GM18907 (cell line): ENCODE measurements around the gene KCNJ6.

Experiments
- ATAC-seq: cut with Tn5 transposase; IDR thresholded peaks from one replicate; pipeline ENCODE4 v1.9.1; 2021; ENCODE audit warnings: mild to moderate bottlenecking, moderate library complexity; ENCODE audit not compliant: unreplicated experiment

KCNJ6 gene

DNA sequence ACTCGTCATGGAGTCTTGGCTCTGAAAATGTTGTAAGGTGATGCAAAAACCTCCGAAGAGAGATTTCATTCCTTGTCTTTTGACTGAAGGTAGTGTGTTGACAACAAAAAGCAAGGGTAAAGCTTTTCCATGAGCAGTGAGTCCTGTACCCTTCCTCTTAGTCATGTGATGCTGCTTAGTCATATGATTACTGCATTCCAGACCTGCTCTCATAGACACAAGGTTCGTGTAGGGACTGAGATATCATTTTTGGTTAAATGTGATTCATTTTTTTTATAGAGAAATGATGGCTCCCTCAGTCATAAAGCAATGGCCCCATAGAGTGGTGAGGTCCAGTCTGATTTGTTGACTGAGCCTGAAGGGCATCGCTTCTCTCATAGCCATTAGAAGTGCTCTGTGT lies 9.2 kb downstream of the KCNJ6 start:
- ATAC-seq: no peak

DNA sequence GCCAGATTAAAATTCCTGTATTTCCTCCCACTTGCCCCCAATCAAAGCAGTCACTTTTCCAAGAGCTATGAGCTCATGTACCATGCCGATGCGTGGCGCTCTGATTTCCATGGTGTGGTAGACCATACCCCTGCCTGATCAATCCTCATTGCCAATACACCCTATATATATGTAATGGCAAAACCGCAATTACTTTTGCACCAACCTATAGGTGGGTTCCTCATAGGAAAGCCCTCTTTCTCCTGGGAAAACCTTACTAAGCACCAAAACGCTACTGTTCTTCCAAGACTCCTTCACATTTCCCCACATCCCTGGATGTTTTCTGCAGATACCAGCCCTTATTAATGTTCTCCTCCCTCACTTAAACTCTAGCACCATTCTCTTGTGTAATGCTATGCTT lies 11.0 kb downstream of the KCNJ6 start:
- ATAC-seq: no peak

DNA sequence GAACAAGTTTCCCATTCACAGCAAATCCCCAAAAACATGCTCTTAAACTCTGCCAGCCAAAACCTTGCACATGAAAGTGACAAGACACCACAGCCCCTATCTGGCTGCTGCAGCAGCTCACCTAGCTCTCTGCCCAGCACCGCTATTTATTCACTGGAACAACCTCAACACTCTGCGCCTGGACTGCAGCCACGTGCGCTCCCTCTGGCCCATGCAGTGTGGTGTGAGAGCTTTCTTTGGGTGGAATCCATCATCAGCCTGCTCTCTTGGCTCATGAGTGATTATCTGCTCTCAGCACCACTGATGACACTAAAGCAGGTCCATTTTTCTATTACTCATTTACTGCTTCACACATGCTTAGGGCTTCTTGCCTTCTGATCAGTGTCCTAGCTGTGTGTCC lies 11.4 kb downstream of the KCNJ6 start:
- ATAC-seq: no peak

DNA sequence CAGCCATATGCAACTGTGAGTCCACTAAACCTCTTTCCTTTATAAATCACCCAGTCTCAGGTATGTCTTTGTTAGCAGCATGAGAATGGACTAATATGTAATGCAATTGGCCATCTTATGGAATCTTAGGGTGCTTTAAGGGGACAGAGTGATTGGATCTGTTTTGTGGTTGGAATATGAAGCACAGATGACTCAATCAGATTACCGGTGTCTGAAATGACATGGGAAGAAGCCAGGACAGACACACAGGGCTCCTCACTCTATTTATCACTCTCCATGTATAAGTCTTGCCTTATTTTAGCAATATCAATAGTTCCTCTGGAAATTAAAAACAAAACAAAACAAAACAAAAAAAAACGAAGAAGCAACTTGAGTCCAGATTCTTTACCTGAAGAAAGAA lies 12.9 kb downstream of the KCNJ6 start:
- ATAC-seq: no peak

DNA sequence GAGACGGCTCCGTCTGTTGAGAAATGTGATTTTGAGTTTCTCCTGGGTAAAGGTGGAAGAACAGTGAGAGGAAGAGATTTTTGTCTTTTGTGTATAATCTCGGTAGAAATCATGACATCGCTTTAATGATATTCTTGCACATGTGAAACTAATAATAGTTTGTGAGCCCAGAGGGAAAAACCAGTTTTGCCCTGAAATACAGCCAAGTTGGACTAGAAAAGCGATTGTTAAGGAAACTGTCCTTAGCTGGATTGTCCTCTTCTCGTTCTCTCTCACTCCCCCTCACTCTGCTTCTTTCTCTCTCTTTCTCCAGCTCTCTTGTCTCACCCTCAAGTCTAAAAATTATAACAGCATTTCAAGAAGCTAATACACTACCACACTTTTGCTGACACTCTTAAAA lies 17.1 kb downstream of the KCNJ6 start:
- ATAC-seq: no peak

DNA sequence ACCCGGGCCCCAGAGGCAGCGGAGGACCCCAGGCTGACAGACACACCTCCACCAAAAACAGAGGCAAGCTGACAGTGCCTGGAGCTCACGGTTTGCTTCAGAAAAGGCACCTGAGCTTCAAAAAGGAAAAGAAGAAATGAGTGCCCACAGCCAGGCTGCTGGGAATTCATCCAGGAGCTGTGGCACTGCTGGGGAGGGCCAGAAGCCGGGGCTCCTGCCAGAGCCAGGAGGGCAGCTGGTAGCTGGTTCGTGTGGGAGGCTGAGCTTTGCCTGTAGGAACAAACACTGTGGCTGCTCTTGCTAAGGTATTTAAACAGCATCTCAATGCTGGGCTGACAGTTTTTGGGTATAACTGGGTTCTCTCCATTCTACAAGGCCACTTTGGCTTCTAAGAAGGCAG lies 19.5 kb downstream of the KCNJ6 start:
- ATAC-seq: no peak

DNA sequence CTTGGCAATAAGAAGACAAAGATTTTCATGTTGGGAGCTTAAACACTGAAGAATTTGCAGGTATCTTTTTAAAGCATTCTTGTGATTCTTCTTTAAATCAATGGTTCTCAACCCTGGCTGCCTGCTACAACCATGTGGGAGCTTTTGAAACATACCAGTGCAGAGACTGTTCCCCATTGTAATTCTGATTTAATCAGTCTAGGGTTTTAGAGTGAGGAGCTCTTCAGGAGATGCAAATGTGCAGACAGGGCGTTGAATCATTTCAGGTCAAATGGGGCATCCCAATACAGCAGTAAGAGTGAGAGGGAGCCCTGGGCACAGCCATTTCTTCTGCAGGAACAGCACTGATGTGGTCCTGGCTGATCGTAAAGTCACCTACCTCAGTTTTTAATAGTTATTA lies 24.3 kb downstream of the KCNJ6 start:
- no peak for ATAC-seq

DNA sequence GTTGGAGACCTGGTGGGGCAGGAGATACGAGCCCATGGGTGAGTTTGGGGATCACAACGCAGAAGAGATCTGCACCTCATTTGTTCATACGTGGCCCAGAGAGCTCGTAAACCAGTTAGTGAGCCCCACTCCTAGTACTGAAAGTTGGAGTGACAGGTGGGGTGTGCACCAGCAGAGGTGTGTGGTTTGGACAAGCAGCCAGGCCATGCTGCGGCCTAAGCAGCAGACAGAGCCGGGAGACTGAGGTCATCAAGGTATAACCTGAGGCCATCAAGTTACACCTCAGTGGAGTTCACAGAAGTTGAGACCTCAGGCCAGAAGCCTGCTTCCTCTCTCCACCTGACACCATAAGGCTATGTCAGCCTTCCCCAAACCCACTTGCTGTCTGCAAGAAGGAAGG lies 27.6 kb downstream of the KCNJ6 start:
- ATAC-seq: no peak

DNA sequence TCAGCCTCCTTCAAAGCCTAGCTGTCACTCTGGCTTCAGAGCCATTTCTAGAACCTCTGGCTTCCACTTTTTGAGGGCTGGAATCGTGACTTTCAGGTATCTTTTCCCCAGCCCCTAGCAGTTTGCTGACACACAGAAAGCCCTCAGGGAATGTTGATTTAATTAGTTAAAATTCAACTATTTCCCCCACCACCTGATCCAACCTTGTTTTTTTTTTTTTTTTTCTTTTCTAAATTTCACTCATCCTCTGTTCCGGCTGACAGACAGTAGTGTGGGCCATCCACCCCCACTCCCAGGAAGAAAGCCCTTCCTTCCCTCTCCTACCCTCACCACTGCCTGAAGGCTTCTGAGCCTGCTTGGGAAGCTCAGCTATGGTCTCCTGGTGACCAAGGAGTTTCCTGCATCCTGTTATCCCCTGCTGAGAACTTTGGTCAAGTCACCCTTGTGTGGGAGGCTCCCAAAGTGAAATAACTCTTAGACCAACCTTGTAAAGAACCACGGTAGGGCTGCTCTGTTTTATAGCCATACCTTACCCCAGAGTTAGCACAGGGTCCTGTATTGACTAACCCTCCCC lies 29.4 kb downstream of the KCNJ6 start:
- no peak for ATAC-seq

DNA sequence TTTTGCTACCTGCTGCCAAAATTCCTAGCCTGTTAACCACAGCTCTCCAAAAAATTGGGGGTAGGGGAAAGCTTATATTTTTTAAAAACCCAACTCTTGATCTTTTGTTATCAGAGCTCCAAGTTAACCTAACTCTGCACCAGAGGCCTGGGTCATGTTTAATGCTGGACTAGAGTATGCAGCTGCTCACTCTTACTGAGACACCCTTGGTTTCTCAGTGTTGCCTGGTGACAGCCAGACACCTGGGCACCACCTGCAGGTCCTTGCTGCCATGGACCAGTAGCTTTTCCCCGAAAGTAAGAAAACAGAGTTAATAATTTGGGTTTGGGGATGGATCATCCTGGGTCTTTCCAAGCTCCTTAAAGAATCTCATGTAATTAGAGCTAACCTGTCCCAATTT lies 30.1 kb downstream of the KCNJ6 start:
- ATAC-seq: no peak

DNA sequence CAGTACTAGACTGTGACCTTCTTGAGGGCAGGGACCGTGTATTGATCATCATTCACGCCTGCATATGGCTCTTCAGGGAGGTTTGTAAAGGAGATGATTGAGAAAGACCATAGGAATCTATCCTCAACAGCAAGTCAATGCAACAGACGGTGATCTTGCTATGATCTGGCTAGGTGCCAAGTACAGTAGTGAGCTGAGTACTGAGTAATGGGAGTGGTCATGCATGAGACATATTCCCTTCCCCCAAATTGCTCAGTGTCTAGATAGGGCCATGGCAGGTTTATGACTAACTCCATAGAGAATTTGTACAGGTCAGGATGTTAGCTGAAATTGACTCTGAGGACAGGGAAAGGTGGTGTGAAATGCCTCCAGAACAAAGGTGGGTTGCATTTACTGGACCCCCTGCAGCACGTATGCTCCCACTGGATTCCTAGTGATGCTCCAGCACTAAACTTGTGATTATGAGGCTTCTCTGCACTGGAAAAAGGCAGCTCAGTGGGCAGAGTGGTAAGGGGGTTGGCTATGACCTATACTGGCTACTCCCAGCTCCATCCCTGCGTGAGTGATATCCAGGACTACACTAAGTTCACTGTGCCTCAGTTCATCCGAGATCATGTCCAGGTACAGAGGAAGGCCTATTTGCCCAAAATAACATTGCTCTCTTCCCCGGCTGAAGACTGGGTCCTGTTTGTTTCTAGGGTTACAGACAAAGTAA lies 37.2 kb downstream of the KCNJ6 start:
- no peak for ATAC-seq

DNA sequence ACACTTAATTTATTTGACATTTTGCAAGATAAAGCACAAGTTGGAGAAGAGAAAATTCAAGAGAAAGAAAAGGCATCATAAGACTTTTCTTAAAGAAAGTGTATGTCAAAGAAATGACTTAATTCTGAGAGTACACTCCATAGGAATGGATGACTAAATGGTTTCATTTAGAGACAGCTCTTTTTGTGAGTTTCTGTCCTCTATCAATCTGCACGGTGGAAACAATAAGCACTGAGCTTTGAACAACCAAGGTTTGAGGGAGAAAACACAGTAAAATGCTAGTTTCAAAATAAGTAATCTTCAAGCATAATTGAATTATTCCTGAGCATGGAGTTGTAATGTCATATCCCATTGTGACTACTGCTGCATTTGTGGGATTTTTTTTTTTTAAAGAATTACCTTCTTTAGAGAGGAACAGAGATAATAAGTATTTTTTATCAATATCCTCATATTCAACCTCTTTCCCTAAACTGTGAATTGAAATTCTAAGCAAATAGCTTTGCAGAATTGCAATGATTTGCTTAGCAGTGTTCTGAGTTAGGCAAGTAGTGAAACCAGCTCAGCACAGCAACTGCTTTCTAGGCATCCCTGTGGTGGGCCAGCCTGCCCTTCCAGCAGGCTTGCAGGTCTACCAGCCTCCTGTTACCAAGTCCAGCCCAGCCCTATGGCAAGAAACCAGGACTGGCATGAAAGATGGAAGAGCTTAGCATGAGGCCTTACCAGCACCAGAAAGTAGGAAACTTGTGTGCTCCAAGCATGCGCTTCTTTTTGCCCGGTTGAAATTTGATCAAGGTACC lies 38.2 kb downstream of the KCNJ6 start:
- no peak for ATAC-seq

DNA sequence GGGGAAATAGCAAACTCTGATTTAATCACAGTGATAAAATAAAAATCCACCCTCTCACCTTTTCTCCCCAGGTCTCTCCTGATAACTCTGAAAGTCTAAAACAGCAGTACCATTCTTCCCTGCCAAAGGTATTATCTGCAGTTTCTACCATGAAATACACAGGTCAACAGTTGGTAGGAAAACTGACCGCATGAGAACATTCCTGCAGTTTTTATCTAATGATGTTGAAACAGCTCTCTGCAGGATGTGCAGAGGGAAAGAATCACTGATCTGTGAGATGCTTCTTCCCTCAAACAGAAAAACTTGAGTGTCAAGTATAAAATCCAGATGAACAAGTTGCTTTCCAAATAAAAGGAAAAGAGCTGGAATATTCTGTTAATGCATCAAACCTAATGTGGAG lies 39.1 kb downstream of the KCNJ6 start:
- ATAC-seq: no peak

DNA sequence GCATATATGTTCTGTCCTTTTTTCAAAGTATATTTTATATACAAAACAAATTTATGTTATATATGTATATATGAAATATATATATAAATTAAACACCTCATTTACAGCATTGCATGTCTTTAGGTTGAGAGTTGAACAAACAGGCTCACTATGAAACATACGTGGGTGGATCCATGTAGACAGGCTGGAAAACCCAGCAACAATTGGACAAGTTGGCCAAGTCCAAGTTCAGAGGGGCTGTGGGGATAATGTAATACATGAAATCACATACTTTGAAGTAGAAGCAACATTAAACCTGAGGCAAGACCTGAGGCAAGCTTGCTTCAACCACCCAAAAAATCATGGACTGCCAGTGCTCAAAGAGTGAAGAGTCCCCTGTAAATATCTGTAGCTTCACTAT lies 39.7 kb downstream of the KCNJ6 start:
- ATAC-seq: no peak

DNA sequence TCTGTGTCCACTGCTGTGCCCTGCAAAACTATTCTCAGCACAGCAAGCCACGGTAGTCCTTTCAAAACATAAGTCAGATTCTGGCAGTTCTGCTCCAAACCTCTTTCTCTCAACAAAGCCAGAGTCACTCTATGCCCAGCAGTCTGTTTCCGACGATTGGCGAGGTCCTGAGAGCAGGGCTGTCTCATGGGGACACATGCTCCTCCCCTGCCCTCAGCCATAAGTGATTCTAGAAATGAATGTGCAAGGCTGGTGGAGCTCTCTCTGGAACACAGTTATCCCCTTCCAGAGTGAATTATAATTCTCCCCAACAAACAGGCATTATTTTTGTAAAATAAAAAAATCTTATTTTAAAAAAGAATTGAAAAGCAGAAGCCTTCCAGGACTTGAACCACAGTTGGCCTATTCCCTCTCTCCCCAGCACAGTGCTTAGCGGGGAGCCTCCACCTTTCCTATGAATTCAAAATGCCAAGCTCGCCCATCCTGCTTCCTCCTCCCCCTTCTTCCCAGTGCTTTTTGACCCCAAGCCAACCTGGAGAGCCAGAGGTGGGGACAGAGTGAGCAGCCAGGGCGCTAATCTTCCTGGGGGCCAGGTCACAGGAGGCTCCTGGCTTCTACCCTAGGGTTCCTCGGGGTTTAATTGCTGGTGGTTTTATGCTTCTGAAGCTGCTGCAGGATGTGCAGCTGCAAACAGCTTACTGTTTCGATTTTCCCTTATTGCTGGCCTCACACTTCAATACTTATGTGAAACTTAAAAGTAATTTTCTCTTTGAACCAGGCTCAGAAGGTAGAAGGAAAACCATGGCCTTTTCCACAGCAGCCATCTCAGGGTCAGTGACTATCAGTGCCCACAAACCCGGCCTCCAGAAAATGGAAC lies 41.1 kb downstream of the KCNJ6 start:
- no peak for ATAC-seq

DNA sequence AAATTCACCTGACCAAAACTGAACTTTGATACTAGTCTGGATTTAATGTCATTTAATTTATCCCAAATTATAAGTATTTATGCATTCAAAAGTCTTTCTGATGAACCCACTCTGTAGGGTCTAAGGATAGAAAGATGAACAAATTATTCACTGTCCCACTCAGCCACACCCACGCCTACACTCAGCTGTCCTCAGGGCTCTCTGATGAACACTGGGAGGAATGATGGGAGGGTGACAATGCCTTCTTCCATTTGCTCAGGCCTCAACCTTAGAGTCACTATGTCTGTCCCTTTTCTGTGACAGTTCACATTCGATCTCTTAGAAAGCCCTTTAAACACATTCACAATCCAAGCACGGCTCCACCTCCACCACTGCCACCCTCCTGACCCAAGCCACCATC lies 41.8 kb downstream of the KCNJ6 start:
- no peak for ATAC-seq

DNA sequence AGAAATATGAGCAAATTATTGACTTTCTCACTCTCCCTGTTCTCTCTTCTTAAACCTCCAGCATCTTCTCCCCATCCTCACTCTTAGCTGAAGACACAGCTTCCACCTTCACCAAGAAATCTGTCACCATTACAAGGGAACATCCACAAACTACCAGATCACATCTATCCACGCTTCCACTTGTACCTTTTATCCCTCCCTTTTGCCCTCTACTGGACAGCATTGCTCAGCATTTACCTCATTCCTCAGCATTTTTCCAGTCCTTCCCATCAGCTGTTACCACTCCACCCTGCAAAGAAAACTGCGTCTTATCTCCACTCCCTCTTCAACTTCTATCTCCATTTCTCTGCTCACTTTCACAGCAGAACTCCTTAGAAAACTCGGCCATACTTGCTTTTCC lies 42.6 kb downstream of the KCNJ6 start:
- ATAC-seq: no peak

DNA sequence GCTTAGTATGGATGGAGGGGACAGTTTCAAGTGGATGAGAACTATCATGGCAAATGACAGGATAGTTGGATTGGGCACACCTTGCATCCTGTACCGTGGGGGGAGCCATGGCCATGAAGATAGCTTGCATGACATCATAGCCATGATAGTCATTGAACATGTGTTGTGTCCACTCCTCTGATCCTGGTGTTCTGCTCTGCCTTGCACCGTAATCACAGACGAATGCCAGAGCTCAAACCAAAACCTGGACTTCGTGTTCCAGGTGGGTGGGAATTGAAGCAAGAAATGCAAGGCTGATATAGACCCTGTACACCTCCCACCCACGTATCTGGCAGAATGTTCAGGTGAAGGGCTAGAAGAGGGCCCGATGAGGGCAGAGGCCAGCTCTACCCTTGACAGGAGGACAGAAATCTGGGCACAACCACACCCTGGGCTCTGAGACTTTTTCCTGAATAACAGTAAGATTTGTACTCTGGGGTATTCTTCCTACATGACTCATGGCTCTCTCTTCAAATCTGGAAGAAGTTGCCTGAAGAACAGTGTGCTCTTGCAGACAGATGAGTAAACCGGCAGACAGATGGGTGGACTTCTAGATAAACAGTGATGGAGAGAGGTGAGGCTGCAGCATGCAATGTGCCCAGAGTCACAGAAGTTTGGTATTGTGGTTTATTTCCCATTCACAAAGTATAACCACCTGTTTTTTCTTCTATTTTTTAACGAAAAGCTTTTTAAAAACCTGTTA lies 45.0 kb downstream of the KCNJ6 start:
- ATAC-seq: no peak

DNA sequence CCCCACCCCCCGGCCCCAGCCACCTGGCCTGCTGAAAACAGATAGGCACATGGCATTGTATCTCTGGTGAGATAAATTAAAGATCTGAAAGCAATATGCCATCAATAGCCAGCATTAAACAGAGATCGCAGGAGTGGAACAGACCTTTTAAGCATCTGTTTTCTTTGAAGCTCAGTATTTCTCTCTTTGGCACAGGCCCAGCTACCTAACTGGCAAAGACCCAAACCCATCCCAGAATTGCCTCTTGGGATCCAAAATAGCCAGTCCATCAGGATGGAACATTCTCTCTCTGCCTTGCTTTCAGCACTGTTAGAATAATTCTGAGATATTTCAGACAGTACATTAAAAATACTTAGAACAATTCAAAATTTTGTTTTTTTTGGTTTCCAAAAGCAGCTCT lies 46.0 kb downstream of the KCNJ6 start:
- ATAC-seq: no peak

DNA sequence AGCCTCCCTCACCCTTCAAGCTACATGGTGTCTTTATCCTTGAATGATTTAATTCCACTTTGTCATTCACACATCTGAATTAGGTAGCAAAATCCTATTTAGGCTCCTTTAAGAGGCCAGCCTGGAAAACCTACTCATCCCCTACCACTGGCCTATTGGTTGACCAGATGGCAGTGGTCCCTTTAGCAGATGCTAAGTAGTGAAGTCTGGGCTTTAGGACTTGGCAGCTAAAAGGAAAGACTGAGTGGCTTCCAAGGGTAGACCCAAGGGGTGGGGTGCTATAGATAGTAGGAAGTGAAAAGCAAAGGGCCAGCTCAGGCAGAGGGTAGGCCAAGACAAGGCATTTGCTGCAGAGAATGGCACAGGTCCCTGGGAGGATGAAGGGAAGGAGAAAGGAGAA lies 46.6 kb downstream of the KCNJ6 start:
- no peak for ATAC-seq
